PFSK-1 (cell line): ENCODE results near the gene CNTNAP5.

Source experiments
- FOXP2 ChIP-seq: optimal IDR thresholded peaks from 2 replicates; pipeline ENCODE3; 2011; ENCODE audit warnings: borderline replicate concordance, control low read depth, inconsistent platforms; ENCODE audit not compliant: insufficient read depth; ENCODE audit errors: extremely low read length, extremely low read depth
- POLR2AphosphoS5 ChIP-seq: IDR thresholded peaks from 2 replicates; pipeline ENCODE4 v1.6.1; 2012; ENCODE audit warnings: low read depth, mild to moderate bottlenecking, control low read depth, low read length, moderate library complexity
- SIN3A ChIP-seq: IDR thresholded peaks from 2 replicates; pipeline ENCODE4 v1.6.1; 2012; ENCODE audit warnings: mild to moderate bottlenecking, low read length, moderate library complexity, borderline replicate concordance; ENCODE audit not compliant: insufficient read depth
- TAF1 ChIP-seq: IDR thresholded peaks from 2 replicates; pipeline ENCODE4 v1.6.1; 2012; ENCODE audit warnings: low read length, control low read depth, borderline replicate concordance; ENCODE audit not compliant: insufficient read depth
- TF ChIP-seq, protein P1 (sequence below), 2 experiments: IDR thresholded peaks; 2 replicates each; pipeline versions ENCODE4 v1.6.1 to v1.8.0; 2011 to 2012; ENCODE audit warnings: low read depth in 2 of 2, low read length in 2 of 2, control low read depth in 1 of 2, inconsistent platforms in 1 of 2, mild to moderate bottlenecking in 1 of 2, moderate library complexity in 1 of 2; ENCODE audit not compliant: insufficient read depth in 1 of 2

Gene CNTNAP5

DNA sequence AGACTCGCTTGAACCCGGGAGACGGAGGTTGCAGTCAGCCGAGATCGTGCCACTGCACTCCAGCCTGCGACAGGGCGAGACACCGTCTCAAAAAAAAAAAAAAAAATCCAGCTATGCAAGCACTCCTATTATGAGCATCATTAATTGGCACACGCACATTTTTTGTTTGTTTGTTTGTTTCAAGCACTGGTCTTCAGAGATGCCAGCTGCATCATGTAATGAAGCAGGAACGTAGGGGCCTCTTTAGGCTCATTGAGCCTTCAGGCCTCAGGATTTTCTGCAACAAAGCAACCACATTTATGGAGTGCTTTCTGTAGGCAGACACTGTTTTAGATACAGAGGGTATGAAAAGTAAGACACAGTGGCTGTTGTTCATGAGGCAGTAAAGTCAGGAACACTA is 585.8 kb downstream of the CNTNAP5 start:
- TF ChIP-seq, protein P1, sequence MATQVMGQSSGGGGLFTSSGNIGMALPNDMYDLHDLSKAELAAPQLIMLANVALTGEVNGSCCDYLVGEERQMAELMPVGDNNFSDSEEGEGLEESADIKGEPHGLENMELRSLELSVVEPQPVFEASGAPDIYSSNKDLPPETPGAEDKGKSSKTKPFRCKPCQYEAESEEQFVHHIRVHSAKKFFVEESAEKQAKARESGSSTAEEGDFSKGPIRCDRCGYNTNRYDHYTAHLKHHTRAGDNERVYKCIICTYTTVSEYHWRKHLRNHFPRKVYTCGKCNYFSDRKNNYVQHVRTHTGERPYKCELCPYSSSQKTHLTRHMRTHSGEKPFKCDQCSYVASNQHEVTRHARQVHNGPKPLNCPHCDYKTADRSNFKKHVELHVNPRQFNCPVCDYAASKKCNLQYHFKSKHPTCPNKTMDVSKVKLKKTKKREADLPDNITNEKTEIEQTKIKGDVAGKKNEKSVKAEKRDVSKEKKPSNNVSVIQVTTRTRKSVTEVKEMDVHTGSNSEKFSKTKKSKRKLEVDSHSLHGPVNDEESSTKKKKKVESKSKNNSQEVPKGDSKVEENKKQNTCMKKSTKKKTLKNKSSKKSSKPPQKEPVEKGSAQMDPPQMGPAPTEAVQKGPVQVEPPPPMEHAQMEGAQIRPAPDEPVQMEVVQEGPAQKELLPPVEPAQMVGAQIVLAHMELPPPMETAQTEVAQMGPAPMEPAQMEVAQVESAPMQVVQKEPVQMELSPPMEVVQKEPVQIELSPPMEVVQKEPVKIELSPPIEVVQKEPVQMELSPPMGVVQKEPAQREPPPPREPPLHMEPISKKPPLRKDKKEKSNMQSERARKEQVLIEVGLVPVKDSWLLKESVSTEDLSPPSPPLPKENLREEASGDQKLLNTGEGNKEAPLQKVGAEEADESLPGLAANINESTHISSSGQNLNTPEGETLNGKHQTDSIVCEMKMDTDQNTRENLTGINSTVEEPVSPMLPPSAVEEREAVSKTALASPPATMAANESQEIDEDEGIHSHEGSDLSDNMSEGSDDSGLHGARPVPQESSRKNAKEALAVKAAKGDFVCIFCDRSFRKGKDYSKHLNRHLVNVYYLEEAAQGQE (IDR thresholded peaks at IDR 0.05; ENCODE audit: insufficient read depth in 1 of 2, low read depth in 2 of 2, low read length in 2 of 2), result no peak
- TF ChIP-seq TAF1 (no peak), SIN3A (no peak), POLR2AphosphoS5 (no peak), FOXP2 (no peak)

- no peak for TF ChIP-seq TAF1
- TF ChIP-seq, protein P1 (IDR thresholded peaks at IDR 0.05; ENCODE audit: insufficient read depth in 1 of 2, low read depth in 2 of 2, low read length in 2 of 2), result no peak
Observed at GRCh38 chr2:124623560-124623959, 598.5 kb downstream of the CNTNAP5 start.

DNA sequence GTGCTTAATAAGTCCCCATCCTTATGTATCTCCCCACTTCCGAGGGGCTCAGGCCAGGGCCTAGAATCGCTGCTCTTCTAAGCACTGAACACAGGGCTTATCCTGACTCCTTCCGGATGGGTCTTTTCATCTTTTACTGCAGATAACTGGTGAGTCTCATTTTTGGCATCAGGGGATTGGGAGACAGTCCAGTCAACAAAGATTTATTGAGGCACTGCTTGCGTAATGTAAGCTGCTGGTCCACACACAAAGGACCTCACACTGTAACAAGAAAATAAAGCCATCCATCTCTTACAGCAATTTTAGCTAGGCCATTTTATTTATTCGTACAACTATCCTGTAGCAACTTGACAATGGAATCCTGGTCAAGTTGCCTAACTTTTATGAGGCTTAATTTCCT is 600.5 kb downstream of the CNTNAP5 start:
- TF ChIP-seq TAF1, result no peak
- TF ChIP-seq FOXP2, result no peak
- no peak for TF ChIP-seq POLR2AphosphoS5
- TF ChIP-seq SIN3A, result no peak
- TF ChIP-seq, protein P1 (IDR thresholded peaks at IDR 0.05; ENCODE audit: insufficient read depth in 1 of 2, low read depth in 2 of 2, low read length in 2 of 2), result no peak

- TF ChIP-seq TAF1 (no peak), POLR2AphosphoS5 (no peak), FOXP2 (no peak), SIN3A (no peak)
- TF ChIP-seq, protein P1 (IDR thresholded peaks at IDR 0.05; ENCODE audit: insufficient read depth in 1 of 2, low read depth in 2 of 2, low read length in 2 of 2), result no peak
Observed at GRCh38 chr2:124626993-124627392, 601.9 kb downstream of the CNTNAP5 start.

DNA sequence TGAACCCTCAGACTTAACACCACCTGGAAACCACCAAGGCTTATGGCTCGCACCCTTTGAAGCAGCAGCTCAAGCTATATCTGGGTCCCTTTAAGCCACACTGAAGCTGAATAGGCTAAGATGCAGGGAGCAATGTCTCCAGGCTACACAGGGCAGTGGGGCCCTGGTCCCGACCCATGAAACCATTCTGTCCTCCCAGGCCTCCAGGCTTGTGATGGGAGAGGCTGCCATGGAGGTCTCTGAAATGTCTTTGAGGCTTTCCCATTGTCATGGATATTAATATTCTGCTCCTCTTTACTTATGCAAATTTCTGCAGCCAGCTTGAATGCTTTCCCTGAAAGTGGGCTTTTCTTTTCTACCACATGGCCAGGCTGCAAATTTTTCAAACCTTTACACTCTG is 608.7 kb downstream of the CNTNAP5 start:
- TF ChIP-seq TAF1, result no peak
- no peak for TF ChIP-seq POLR2AphosphoS5
- TF ChIP-seq SIN3A, result no peak
- TF ChIP-seq, protein P1 (IDR thresholded peaks at IDR 0.05; ENCODE audit: insufficient read depth in 1 of 2, low read depth in 2 of 2, low read length in 2 of 2), result no peak
- no peak for TF ChIP-seq FOXP2
